Measurements from ENCODE around the gene JUP. TPM values are rescaled to one million over a fixed set of nuclear protein-coding genes. Genes with fewer than 3 reads are reported as not detected.
A peak's percentile ranks its signal among the peaks of the same experiment; 100 is the strongest.

The JUP gene
- total and polyA plus RNA-seq, 2 of the 13 experiments (the other 11 are each of a cell fraction or from before 2014, with no cell fraction given) = 12.1 to 20.6 TPM

- no peak for TF ChIP-seq ZEB1 (IDR thresholded peaks at IDR 0.05; ENCODE audit: insufficient replicate concordance, low read depth)
- TF ChIP-seq ZNF296 (CRISPR knock-in tag; conservative IDR thresholded peaks at IDR 0.05) = no peak; the same call in 1 of the 2 replicates
- TF ChIP-seq HNRNPUL1 (IDR thresholded peaks at IDR 0.05; ENCODE audit: low read depth, low read length) = no peak
- TF ChIP-seq CREM (IDR thresholded peaks at IDR 0.05) = peak; percentile 30; the same call in 1 of the 2 replicates
- TF ChIP-seq CREM (CRISPR knock-in tag; IDR thresholded peaks at IDR 0.05) = no peak
- peak; percentile 92 for TF ChIP-seq HOXA5 (CRISPR knock-in tag; IDR thresholded peaks at IDR 0.05)
- 0 out of 2 replicates have a peak, but pooled peaks have one; percentile 35 for TF ChIP-seq NR0B2 (CRISPR knock-in tag; IDR thresholded peaks at IDR 0.05)
- peak; percentile 61; the same call in 1 of the 2 replicates for TF ChIP-seq KLF15 (CRISPR knock-in tag; IDR thresholded peaks at IDR 0.05; ENCODE audit: borderline replicate concordance)
- peak; percentile 27; the same call in 1 of the 2 replicates for TF ChIP-seq NKX3-1 (CRISPR knock-in tag; IDR thresholded peaks at IDR 0.05)
- TF ChIP-seq HMGXB4 (CRISPR knock-in tag; IDR thresholded peaks at IDR 0.05; ENCODE audit: borderline replicate concordance in 1 of 2, low read depth in 1 of 2) = peak in 1 of 2 experiments; percentile 65; a peak in 2 of 4 replicates
- peak; percentile 69; the same call in 1 of the 2 replicates for TF ChIP-seq SATB2 (CRISPR knock-in tag; IDR thresholded peaks at IDR 0.05)
- TF ChIP-seq EP300 (IDR thresholded peaks at IDR 0.05; ENCODE audit: low read depth in 2 of 2, low read length in 2 of 2) = peak in 1 of 2 experiments; percentile 55; a peak in 1 of 4 replicates
- no peak for TF ChIP-seq EP300 (CRISPR knock-in tag; IDR thresholded peaks at IDR 0.05; ENCODE audit: borderline replicate concordance)
- 0 out of 2 replicates have a peak, but pooled peaks have one; percentile 9 for TF ChIP-seq ZNF569 (CRISPR knock-in tag; IDR thresholded peaks at IDR 0.05; ENCODE audit: borderline replicate concordance)
- TF ChIP-seq SCMH1 (CRISPR knock-in tag; IDR thresholded peaks at IDR 0.05; ENCODE audit: borderline replicate concordance) = no peak
- TF ChIP-seq ZBTB39 (CRISPR knock-in tag; IDR thresholded peaks at IDR 0.05) = no peak
- no peak for TF ChIP-seq ZNF598 (CRISPR knock-in tag; IDR thresholded peaks at IDR 0.05; ENCODE audit: borderline replicate concordance)
- TF ChIP-seq ZMYM2 (CRISPR knock-in tag; IDR thresholded peaks at IDR 0.05) = no peak
- TF ChIP-seq, protein P1, sequence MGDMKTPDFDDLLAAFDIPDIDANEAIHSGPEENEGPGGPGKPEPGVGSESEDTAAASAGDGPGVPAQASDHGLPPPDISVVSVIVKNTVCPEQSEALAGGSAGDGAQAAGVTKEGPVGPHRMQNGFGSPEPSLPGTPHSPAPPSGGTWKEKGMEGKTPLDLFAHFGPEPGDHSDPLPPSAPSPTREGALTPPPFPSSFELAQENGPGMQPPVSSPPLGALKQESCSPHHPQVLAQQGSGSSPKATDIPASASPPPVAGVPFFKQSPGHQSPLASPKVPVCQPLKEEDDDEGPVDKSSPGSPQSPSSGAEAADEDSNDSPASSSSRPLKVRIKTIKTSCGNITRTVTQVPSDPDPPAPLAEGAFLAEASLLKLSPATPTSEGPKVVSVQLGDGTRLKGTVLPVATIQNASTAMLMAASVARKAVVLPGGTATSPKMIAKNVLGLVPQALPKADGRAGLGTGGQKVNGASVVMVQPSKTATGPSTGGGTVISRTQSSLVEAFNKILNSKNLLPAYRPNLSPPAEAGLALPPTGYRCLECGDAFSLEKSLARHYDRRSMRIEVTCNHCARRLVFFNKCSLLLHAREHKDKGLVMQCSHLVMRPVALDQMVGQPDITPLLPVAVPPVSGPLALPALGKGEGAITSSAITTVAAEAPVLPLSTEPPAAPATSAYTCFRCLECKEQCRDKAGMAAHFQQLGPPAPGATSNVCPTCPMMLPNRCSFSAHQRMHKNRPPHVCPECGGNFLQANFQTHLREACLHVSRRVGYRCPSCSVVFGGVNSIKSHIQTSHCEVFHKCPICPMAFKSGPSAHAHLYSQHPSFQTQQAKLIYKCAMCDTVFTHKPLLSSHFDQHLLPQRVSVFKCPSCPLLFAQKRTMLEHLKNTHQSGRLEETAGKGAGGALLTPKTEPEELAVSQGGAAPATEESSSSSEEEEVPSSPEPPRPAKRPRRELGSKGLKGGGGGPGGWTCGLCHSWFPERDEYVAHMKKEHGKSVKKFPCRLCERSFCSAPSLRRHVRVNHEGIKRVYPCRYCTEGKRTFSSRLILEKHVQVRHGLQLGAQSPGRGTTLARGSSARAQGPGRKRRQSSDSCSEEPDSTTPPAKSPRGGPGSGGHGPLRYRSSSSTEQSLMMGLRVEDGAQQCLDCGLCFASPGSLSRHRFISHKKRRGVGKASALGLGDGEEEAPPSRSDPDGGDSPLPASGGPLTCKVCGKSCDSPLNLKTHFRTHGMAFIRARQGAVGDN (CRISPR knock-in tag; IDR thresholded peaks at IDR 0.05) = peak; percentile 91
Measured at GRCh38 chr17:41777574-41778188, 8.8 kb downstream of the JUP start (continued).
